CD4-positive, alpha-beta T cell treated with Interferon gamma for 1 hour (primary cell): ENCODE measurements around the gene STEAP4.
"Not testable (repeated sequence)": the region's sequence is repeated elsewhere in the genome, so short reads cannot be mapped to it uniquely, and the experiment has no call there.

Experiments used
- DNase-seq: peaks from one replicate; pipeline ENCODE4 v3.0.0-alpha.2; 2020

Gene STEAP4

GRCh38 chr7:88312061-88312663, 5.5 kb upstream of the STEAP4 start:
- DNase-seq = no peak

GRCh38 chr7:88311675-88312036, 5.0 kb upstream of the STEAP4 start:
- no peak for DNase-seq

- DNase-seq = no peak
Measured at GRCh38 chr7:88310956-88311674, 4.4 kb upstream of the STEAP4 start.

GRCh38 chr7:88309819-88310218, 3.1 kb upstream of the STEAP4 start:
- DNase-seq = no peak

- no peak for DNase-seq
Measured at GRCh38 chr7:88307823-88308222, 1.1 kb upstream of the STEAP4 start.

GRCh38 chr7:88307412-88307811, 718 bp upstream of the STEAP4 start:
- DNase-seq = no peak

- DNase-seq = no peak
Measured at GRCh38 chr7:88305044-88305443, 1.6 kb downstream of the STEAP4 start.

GRCh38 chr7:88302486-88302885, 4.2 kb downstream of the STEAP4 start:
- no peak for DNase-seq

- no peak for DNase-seq
Measured at GRCh38 chr7:88301924-88302323, 4.8 kb downstream of the STEAP4 start.

GRCh38 chr7:88300401-88300945, 6.2 kb downstream of the STEAP4 start:
- no peak for DNase-seq

GRCh38 chr7:88299126-88299525, 7.6 kb downstream of the STEAP4 start:
- DNase-seq = no peak

GRCh38 chr7:88293866-88294265, 12.8 kb downstream of the STEAP4 start:
- no peak for DNase-seq

GRCh38 chr7:88291398-88292173, 15.1 kb downstream of the STEAP4 start:
- DNase-seq = no peak

- DNase-seq = no peak
Measured at GRCh38 chr7:88290491-88290890, 16.2 kb downstream of the STEAP4 start.

- no peak for DNase-seq
Measured at GRCh38 chr7:88289564-88290025, 17.1 kb downstream of the STEAP4 start.

- DNase-seq = no peak
Measured at GRCh38 chr7:88281749-88282148, 24.9 kb downstream of the STEAP4 start.

GRCh38 chr7:88280801-88281200, 25.9 kb downstream of the STEAP4 start:
- DNase-seq = no peak

- no peak for DNase-seq
Measured at GRCh38 chr7:88279323-88279722, 27.4 kb downstream of the STEAP4 start.

GRCh38 chr7:88278881-88279280, 27.8 kb downstream of the STEAP4 start:
- no peak for DNase-seq

GRCh38 chr7:88276605-88277153, 30.0 kb downstream of the STEAP4 start:
- DNase-seq = no peak

- not testable (repeated sequence) for DNase-seq
Measured at GRCh38 chr7:88274856-88275255, 31.8 kb downstream of the STEAP4 start.

GRCh38 chr7:88269586-88269985, 37.1 kb downstream of the STEAP4 start:
- no peak for DNase-seq

- DNase-seq = peak; percentile 27
Measured at GRCh38 chr7:88268858-88269257, 37.8 kb downstream of the STEAP4 start.
